Measurements from ENCODE around the gene SMYD4.
"Not testable (repeated sequence)": the region's sequence is repeated elsewhere in the genome, so short reads cannot be mapped to it uniquely, and the experiment has no call there.

The SMYD4 gene

DNA sequence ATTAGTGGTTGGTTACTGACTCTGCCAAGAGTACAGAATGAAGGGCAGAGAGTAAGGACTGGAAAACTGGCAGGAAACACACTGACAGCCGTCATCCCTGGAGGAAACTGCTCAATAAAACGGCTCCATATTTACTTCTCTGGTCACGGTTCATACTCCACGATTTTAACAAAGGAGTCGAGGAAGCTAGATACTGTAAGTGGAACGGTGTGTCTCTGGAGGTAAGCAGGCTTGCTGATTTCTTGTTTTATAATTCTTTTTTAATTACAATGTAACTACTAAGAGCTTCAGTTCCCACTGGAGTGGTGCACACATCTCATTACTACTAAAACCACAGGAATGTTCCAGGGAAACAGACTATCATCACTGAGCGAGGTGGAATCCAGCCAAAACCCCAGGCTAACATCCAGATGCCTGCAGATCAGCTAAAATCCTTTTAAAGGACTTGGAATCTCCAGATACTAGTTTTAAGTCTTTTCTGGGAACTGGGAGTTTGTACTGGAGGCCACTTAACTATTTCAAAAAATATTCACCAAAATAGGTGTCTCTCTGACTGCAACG is 50.1 kb downstream of the SMYD4 start:
- DNase-seq (ENCODE audit: low spot score), result no peak

DNA sequence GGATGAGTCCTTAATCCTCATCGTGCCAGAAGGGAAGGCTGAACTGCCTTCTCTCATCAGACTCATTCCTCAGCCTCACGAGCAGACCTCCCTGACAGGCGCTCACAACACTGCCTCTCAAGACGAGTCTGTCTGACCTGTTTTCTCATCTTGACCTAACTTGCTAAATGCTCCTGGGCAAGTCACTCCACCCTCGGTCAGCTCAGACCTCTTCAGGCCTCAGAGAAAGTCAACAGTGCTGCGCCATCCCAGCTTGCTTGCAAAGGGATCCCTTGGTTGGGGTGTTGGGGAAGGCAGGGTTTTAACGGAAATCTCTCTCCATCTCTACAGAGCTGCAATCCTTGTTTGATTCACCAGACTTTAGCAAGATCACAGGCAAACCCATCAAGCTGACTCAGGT is 52.8 kb downstream of the SMYD4 start:
- no peak for DNase-seq (ENCODE audit: low spot score)

DNA sequence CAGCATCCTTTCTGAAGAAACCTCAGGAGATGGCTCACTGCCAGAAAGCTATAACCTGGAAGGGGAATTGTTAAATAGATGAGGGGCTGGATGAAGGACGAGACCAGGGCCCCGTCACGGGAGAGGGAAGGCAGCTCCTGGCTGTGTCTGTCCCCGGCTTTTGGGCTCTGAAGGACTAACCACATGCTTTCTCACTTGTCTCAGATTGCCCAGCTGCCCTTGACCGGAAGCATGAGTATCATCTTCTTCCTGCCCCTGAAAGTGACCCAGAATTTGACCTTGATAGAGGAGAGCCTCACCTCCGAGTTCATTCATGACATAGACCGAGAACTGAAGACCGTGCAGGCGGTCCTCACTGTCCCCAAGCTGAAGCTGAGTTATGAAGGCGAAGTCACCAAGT is 53.4 kb downstream of the SMYD4 start:
- no peak for DNase-seq (ENCODE audit: low spot score)

DNA sequence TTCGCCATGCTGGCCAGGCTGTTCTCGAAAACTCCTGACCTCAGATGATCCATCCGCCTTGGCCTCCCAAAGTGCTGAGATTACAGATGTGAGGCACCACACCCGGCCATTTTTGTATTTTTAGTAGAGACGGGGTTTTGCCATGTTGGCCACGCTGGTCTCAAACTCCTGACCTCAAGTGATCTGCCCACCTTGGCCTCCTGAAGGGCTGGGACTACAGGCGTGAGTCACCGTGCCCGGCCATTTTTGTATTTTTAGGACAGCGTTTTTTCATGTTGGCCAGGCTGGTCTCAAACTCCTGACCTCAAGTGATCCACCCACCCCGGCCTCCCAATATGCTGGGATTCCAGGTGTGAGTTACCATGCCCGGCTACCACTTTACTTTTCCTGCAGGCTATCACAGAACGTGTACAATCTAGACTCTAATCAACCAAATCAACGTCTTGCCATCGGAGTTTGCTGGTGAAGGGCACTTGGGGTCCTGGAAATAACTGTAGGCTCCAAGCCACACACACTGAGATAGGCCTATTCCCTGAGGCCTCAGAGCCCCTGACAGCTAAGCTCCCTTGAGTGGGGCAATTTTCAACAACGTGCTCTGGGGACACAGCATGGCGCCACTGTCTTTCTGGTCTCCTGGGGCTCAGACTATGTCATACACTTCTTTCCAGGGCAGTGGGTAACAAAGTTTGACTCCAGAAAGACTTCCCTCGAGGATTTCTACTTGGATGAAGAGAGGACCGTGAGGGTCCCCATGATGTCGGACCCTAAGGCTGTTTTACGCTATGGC is 55.1 kb downstream of the SMYD4 start:
- DNase-seq (ENCODE audit: low spot score), result no peak

DNA sequence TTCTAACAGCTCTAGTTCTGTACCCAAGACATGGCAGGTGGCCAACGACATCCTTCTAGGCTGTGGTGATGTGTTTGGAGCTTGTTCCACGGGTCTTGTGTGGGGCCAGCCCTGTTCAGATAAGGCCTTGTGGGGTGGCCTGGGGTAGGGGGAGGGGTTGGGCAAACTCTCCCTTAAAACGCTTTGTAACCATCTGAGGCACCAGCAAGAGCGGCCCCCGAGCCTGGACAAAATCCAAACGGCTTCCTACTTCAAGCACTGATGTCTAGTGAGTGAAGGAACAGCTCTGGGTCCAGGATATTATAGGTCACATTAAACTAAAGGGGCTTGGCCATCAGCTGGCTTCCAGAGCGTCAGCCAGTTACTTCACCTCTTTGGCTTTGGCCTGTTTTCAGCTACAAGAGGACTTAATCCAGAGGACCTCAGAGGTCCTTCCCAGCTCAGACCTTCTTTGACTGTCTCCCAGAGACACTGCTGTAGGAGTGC is 56.0 kb downstream of the SMYD4 start:
- no peak for DNase-seq (ENCODE audit: low spot score)

DNA sequence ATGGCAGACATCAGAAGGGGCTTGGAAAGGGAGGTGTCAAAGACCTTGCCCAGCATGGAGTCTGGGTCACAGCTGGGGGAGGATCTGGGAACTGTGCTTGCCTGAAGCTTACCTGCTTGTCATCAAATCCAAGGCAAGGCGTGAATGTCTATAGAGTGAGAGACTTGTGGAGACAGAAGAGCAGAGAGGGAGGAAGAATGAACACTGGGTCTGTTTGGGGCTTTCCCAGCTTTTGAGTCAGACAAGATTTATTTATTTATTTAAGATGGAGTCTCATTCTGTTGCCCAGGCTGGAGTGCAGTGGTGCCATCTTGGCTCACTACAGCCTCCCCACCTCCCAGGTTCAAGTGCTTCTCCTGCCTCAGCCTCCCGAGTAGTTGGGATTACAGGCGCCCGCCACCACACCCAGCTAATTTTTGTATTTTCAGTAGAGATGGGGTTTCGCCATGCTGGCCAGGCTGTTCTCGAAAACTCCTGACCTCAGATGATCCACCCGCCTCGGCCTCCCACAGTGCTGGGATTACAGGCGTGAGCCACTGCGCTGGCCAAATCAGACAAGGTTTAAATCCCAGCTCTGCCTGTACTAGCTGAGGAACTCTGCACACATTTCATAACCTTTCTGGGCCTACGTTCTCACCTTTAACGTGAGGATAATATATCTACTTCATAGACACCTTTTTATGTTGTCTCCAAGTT is 56.6 kb downstream of the SMYD4 start:
- not testable (repeated sequence) for DNase-seq (ENCODE audit: low spot score)

DNA sequence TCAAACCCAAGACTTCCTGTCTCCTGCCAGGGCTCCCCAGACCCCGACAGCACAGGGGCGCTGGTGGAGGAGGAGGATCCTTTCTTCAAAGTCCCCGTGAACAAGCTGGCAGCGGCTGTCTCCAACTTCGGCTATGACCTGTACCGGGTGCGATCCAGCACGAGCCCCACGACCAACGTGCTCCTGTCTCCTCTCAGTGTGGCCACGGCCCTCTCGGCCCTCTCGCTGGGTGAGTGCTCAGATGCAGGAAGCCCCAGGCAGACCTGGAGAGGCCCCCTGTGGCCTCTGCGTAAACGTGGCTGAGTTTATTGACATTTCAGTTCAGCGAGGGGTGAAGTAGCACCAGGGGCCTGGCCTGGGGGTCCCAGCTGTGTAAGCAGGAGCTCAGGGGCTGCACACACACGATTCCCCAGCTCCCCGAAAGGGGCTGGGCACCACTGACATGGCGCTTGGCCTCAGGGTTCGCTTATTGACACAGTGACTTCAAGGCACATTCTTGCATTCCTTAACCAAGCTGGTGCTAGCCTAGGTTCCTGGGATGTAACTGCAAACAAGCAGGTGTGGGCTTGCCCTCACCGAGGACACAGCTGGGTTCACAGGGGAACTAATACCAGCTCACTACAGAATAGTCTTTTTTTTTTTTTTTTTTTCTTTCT is 59.8 kb downstream of the SMYD4 start:
- DNase-seq (ENCODE audit: low spot score), result no peak

DNA sequence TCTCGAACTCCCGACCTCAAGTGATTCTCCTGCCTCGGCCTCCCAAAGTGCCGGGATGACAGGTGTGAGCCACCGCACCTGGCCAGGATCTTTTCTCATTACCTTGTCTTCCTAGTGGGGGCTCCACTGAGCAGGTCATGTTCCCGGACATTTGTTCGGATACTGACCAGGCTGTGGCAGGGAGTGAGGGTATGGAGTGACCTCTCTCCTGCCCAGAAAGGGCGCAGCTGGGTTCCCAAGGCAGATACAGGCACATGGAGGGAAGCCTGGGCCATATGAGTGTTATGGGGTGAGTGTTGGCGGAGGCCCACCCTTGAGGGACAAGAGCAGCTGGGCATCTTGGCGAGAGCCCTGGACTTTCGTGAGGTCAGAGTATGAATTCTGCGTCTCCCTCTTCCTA is 62.3 kb downstream of the SMYD4 start:
- no peak for DNase-seq (ENCODE audit: low spot score)

DNA sequence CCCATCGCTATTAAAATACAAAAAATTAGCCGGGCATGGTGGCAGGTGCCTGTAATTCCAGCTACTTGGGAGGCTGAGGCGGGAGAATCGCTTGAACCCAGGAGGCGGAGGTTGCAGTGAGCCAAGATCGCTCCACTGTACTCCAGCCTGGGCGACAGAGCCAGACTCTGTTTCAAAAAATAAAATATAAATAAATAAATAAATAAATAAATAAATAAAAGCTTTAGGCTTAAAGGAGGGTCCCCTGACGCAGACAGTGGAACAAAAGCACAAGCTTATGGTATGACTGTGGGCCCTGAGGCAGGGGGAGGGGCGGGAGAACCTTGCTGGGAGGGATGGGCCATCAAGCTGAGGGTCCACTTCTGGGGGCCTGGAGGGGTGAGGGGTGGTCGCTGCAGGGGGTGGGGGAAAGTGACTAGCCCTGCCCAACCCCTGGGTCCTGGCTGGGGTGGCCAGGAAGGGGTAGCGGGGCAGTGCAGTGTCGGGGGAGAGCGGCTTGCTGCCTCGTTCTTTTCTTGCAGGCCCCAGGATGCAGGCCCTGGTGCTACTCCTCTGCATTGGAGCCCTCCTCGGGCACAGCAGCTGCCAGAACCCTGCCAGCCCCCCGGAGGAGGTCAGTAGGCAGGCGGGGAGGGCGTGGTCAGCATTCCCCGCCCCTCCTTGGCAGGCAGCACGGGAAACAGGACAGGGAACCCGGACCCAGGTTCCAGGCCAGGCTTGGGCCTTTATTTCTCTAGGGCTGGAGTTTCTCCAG is 63.1 kb downstream of the SMYD4 start:
- no peak for DNase-seq (ENCODE audit: low spot score)

DNA sequence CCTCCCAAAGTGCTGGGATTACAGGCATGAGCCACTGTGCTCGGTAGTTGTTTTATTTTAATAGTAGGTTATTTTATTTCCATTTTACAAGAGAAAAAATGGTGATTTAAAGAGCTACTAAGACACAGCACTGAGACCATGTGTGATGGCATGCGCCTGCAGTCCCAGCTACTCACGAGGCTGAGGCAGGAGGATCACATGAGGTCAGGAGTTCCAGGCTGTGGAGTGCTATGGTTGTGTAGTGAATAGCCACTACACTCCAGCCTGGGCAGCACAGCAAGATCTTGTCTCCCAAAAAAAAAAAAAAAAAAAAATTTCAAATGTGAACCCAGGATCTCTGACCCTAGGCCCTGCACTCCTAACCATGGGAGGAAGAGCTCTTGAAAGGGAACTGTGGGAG is 64.1 kb downstream of the SMYD4 start:
- no peak for DNase-seq (ENCODE audit: low spot score)

DNA sequence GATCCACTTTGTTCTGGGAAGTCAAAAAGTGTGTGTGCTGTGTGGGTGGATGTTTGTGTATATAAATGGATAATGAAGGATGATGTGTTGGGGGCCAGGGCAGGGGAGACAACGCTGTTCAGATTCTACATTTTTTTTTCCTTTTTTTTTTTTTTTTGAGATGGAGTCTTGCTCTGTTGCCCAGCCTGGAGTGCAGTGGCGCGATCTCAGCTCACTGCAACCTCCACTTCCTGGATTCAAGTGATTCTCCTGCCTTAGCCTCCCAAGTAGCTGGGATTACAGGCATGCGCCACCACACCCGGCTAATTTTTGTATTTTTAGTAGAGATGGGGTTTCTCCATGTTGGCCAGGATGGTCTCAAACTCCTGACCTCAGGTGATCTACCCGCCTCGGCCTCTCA is 65.0 kb downstream of the SMYD4 start:
- not testable (repeated sequence) for DNase-seq (ENCODE audit: low spot score)

DNA sequence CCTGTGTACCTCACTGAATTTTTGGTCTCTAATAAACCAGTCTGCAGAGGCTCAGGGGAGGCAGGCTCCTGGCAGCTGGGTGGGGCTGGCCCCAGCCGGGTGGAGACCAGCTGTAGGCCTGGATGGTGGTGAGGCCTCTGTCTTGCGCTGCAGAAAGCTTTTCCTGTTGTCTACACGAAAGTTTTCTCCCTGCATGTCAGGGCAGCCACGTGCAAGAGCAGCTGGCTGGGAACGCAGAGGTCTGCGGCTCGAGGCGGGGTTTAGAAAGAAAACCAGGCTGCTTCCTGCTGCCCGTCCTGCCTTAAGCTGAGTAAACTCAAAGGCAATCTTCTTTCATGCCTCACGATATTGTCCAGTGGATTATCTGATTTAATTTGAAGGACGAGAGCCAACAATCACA is 65.4 kb downstream of the SMYD4 start:
- DNase-seq (ENCODE audit: low spot score), result peak; percentile 62

DNA sequence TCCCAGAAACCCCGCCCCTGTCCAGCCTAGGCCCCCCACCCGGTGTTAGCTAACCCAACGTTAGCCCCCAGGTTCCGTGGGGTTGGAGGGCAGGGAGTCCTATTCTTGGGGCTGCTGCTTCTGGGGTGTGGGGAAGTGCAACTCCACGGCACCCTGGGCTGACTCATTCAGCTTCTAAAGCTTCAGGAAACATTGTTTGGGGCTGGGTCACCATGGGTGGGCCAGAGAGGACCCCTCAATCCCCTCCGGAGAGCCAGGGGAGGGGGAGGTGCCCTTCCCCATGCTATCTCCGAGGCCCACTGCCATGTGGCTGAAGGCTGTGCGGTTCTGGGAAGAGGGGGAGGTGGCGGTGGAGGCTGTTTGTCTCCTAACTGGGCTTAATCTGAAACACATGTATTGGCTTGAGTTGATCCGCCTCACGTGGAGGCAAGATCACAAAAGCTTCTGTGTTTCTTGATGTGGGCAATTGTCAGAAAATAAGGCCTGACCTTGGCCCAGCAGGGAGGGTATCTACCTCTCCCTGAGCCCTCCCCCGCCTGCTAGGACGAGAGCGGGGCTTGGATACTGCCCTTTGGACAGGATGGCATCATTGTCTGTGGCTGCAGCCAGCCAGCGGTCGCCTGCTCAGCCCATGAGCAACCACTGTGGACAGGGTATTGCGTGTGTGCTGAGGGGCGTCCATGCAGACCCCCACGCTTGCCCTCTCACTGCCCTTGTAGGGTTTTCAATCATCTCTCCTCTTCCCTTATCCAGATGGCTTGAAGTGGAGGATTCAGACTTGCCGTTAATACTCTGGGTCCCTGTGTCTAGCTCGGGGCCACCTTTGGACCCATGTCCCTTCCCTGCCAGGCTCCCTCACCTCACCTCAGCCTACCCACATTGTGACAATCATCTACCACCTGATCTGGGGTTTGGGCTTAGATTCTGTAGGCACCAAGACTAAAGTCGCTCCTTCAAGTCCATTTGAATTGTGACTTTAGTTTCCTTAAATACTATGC is 66.5 kb downstream of the SMYD4 start:
- DNase-seq (ENCODE audit: low spot score), result peak; percentile 32

DNA sequence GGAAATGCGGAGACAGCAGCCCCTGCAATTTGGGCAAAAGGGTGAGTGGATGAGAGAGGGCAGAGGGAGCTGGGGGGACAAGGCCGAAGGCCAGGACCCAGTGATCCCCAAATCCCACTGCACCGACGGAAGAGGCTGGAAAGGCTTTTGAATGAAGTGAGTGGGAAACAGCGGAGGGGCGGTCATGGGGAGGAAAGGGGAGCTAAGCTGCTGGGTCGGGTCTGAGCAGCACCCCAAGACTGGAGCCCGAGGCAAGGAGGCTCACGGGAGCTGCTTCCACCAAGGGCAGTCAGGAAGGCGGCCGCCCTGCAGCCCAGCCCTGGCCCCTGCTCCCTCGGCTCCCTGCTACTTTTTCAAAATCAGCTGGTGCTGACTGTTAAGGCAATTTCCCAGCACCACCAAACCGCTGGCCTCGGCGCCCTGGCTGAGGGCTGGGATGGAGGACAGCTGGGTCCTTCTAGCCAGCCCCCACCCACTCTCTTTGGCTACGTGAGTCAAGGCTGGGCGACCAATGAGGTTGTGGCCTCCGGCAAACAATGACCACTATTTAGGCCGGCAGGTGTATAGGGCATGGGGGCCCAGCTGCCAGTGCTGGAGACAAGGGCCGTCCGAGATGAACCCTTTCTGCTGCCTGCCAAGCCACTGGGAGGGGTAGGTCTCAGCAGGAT is 67.3 kb downstream of the SMYD4 start:
- no peak for DNase-seq (ENCODE audit: low spot score)

DNA sequence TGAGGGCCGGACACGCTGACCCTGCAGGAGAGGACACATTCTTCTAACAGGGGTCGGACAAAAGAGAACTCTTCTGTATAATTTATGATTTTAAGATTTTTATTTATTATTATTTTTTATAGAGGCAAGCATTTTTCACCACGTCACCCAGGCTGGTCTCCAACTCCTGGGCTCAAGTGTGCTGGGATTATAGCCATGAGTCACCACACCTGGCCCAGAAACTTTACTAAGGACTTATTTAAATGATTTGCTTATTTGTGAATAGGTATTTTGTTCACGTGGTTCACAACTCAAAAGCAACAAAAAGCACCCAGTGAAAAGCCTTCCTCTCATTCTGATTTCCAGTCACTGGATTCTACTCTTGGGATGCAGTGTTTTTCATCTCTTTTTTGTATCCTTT is 70.2 kb downstream of the SMYD4 start:
- no peak for DNase-seq (ENCODE audit: low spot score)

DNA sequence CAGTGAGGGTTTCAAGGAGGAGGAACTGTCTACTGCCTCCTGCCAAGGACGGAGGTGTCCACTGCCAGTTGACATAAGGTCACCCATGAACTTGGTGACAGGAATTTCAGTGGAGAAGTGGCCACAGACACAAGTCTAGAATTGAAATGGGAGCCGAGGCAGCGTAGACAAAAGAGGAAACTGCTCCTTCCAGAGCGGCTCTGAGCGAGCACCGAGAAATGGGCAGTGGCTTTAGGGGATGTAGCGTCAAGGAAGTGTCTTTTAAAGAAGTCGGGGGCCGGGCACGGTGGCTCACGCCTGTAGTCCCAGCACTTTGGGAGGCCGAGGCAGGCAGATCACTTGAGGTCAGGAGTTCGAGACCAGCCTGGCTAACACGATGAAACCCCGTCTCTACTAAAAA is 70.9 kb downstream of the SMYD4 start:
- no peak for DNase-seq (ENCODE audit: low spot score)

DNA sequence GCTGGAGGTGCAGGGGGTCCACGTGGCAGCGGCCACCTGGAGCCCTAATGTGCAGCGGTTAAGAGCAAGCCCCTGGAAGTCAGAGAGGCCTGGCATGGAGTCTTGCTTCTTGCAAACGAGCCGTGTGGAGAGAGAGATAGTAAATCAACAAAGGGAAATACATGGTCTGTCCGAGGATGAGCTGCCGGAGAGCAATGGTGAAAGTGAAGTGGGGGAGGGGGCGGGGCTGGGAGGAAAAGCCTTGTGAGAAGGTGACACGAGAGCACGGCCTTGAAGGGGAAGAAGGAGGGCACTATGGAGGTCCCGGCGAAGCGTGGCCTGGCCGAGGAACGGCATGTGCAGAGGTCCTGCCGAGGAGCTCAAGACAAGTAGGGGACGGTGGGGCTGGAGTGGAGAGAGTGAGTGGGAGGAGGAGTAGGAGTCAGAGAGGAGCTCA is 73.9 kb downstream of the SMYD4 start:
- no peak for DNase-seq (ENCODE audit: low spot score)

DNA sequence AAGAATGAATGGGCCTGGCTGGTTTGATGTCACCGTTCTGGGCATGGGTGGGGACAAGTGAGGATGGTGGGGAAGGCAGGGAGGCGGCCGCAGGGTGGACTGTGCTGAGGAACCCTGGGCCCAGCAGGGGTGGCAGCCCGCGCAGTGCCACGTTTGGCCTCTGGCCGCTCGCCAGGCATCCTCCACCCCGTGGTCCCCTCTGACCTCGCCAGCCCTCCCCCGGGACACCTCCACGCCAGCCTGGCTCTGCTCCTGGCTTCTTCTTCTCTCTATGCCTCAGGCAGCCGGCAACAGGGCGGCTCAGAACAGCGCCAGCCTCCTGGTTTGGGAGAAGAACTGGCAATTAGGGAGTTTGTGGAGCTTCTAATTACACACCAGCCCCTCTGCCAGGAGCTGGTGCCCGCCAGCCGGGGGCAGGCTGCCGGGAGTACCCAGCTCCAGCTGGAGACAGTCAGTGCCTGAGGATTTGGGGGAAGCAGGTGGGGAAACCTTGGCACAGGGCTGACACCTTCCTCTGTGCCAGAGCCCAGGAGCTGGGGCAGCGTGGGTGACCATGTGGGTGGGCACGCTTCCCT is 74.4 kb downstream of the SMYD4 start:
- no peak for DNase-seq (ENCODE audit: low spot score)

DNA sequence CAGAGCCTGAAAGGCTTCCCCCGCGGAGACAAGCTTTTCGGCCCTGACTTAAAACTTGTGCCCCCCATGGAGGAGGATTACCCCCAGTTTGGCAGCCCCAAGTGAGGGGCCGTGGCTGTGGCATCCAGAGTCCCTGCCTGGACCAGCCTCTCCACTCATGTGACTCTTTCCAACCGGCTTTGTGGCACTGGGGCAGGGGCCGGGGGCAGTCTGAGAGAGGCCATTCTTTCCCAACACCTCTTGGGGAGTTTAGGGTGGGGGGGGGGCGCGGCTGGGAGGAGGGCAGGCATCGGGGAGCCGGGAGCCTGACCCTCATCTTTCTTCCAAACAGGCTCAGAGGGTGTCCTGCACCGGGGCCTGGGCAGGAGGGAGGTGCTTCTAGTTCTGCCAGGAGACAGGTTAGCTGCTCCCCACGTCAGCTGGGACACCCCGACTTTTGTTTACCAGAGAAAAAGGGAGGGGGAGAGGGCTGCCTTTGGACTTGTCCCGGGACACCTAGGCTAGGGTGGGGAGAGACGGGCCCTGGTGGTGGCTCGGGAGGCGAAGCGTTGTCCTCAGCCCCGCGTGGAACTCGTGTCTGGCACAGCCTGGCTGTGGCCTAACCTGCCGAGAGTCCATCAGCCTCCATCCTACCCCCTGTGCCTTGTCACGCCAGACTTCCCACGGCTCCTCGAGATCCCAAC is 75.1 kb downstream of the SMYD4 start:
- DNase-seq (ENCODE audit: low spot score), result no peak
